ENCODE results near the gene IL9.

The IL9 gene

DNA sequence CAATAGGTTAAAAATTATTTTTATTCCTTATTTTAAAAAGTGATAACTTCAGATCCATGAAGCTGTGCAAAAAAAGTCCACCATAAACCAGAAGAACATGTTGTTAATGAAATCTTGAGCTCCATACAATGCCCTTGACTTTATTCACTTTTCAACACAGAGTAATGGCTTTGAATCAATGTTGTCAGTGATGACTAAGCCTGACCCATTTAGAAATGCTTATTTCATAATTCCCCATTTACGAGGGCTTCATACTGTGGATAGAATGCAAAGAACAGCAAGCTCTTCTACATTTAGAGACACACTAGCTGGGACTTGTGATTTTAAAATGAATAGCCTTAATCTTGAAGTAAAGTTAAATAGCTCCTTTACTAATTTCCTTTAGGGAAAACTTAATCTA lies 25.7 kb upstream of the IL9 start:
- H3K27me3 ChIP-seq: no peaks in the 10 kb centered on the region
- H3K4me1 ChIP-seq: peaks cover 0 to under 1% (median 0%) of the 10 kb centered on the region in 10 experiments; a peak in 1 of 20 replicates
- no peak overlapping the region for H3K4me2 ChIP-seq
- H3K9me3 ChIP-seq (replicated peaks in 1 of 11): no peaks in the 10 kb centered on the region
- no peak for TF ChIP-seq Cebpa-rat (IDR thresholded peaks at IDR 0.05)
- no peak overlapping the region for H3K9ac ChIP-seq
- H3K4me3 ChIP-seq: no peak overlapping the region
- no peaks in the 10 kb centered on the region for H3K36me3 ChIP-seq
- H3K27ac ChIP-seq: no peak overlapping the region
- H4K20me1 ChIP-seq: no peaks in the 10 kb centered on the region

GRCh38 chr5:135920199-135920598 lies 24.6 kb upstream of the IL9 start:
- H4K20me1 ChIP-seq: no peaks in the 10 kb centered on the region
- no peak overlapping the region for H3K4me3 ChIP-seq
- H3K4me1 ChIP-seq: peaks cover 0 to 8% (median 0%) of the 10 kb centered on the region in 10 experiments; a peak in 1 of 20 replicates
- TF ChIP-seq Cebpa-rat (IDR thresholded peaks at IDR 0.05): no peak
- no peak overlapping the region for H3K9ac ChIP-seq
- no peaks in the 10 kb centered on the region for H3K9me3 ChIP-seq (replicated peaks in 1 of 11)
- no peaks in the 10 kb centered on the region for H3K36me3 ChIP-seq
- H3K4me2 ChIP-seq: no peak overlapping the region
- no peaks in the 10 kb centered on the region for H3K27me3 ChIP-seq
- no peak overlapping the region for H3K27ac ChIP-seq

- no peak for TF ChIP-seq Cebpa-rat (IDR thresholded peaks at IDR 0.05)
- no peak overlapping the region for H3K4me2 ChIP-seq
- H3K9ac ChIP-seq: no peak overlapping the region
- no peaks in the 10 kb centered on the region for H3K9me3 ChIP-seq (replicated peaks in 1 of 11)
- H3K4me1 ChIP-seq: peaks cover 0 to 8% (median 0%) of the 10 kb centered on the region in 10 experiments; a peak in 1 of 20 replicates
- H3K27me3 ChIP-seq: no peaks in the 10 kb centered on the region
- no peak overlapping the region for H3K27ac ChIP-seq
- H4K20me1 ChIP-seq: no peaks in the 10 kb centered on the region
- H3K36me3 ChIP-seq: no peaks in the 10 kb centered on the region
- H3K4me3 ChIP-seq: no peak overlapping the region
These were observed 21.1 kb upstream of the IL9 start for GRCh38 chr5:135916638-135917263.

DNA sequence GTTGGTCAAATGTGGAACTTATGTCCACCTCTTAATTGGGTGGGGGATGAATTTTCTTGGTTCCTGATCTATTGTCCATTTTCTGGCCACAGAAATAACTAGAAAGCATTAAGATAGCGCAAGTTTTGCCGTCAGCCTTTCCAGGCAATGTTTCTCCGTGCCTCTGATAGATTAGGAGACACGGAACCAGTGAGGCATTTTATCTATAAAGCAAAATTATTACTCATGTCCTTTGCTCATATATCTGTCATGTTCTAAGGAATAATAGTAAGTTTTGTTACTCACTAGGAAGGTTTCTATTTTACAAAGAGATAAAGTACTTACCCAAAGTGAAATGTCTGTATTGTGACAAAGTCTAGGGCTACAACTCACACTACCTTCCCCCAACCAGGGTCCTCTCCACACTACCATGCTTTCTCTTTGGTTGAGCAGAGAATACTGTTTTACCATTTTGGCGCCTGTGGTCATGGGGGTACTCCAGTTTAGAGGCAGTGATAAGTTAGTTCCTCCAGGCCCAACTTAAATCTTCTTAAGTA lies 19.9 kb upstream of the IL9 start:
- H3K4me1 ChIP-seq: peaks cover 0 to 8% (median 0%) of the 10 kb centered on the region in 10 experiments; a peak in 1 of 20 replicates
- H3K9ac ChIP-seq: no peak overlapping the region
- H3K4me2 ChIP-seq: no peak overlapping the region; a peak in 1 of 22 replicates
- no peaks in the 10 kb centered on the region for H3K27me3 ChIP-seq
- H3K27ac ChIP-seq: no peak overlapping the region
- no peaks in the 10 kb centered on the region for H3K9me3 ChIP-seq (replicated peaks in 1 of 11)
- no peaks in the 10 kb centered on the region for H4K20me1 ChIP-seq
- H3K36me3 ChIP-seq: no peaks in the 10 kb centered on the region
- no peak overlapping the region for H3K4me3 ChIP-seq
- no peak for TF ChIP-seq Cebpa-rat (IDR thresholded peaks at IDR 0.05)

DNA sequence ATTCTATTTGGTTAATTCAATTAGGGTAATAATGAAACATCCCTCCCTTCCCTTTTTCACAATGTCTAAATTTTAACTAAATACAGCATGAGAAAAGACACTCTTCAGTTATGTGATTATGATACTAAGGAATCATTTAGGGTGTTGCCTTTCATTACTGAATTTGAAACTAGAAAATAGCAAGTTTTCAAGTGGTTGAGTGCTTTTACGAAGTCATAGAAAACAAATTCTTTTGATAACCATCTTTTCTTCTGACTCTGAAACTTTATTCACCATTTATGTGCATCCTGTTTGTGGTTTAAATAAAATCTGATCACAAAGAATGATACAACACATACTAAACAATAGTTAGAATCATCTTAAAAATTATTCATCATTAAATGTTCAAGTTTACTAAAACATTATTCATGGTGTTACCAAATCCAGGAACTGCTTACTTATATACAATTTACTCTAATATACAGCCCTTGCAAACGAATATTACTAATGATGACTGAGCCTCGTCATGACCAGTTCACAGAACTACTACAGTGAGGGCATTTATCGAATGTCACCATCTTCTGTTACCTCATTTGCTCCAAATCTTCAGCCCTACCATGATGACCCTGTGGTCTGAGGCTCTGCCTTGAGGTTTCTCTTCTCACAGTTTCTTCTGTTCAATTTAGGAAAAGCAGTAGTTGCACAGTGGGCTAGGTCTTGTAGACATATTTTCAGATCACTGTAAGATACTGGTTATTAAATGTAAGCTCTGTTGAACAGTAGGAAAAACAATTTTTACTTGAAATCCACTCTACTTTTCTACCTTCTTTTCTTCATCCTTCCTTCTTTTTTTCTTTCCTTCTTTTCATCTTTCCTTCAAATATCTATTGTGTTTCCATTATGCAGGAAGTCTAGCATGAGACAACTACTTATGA lies 18.3 kb upstream of the IL9 start:
- H3K27ac ChIP-seq: no peak overlapping the region
- H3K27me3 ChIP-seq: no peaks in the 10 kb centered on the region
- TF ChIP-seq Cebpa-rat (IDR thresholded peaks at IDR 0.05): no peak
- no peak overlapping the region for H3K4me2 ChIP-seq
- H3K9ac ChIP-seq: no peak overlapping the region
- no peak overlapping the region for H3K4me3 ChIP-seq
- H3K36me3 ChIP-seq: no peaks in the 10 kb centered on the region
- H3K9me3 ChIP-seq (replicated peaks in 1 of 11): no peaks in the 10 kb centered on the region
- peaks cover 0 to 8% (median 0%) of the 10 kb centered on the region in 10 experiments; a peak in 1 of 20 replicates for H3K4me1 ChIP-seq
- H4K20me1 ChIP-seq: no peaks in the 10 kb centered on the region

DNA sequence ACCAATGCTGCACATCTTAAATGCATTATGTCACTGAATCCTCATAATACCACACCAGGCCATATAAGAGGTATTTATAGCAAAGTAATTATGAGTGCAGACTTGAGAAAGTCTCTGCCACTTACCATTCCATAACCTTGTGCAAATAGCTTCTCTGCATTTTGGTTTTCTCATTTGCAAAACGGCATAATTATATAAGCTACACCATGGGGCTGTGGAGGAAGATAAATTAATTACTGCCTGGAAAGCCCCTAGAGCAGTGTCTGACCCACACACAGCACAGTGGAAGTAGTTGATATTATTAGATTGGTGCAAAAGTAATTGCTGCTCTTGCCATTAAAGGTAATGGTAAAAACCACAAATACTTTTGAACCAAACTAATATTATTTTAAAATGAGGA lies 9.5 kb upstream of the IL9 start:
- Histone ChIP-seq H4K20me1 (no peaks in the 10 kb centered on the region), H3K27ac (no peak overlapping the region), H3K4me3 (no peak overlapping the region), H3K27me3 (no peaks in the 10 kb centered on the region), H3K9me3 (replicated peaks in 1 of 11) (no peaks in the 10 kb centered on the region), H3K4me1 (no peaks in the 10 kb centered on the region), H3K36me3 (no peaks in the 10 kb centered on the region), H3K9ac (no peak overlapping the region), H3K4me2 (no peak overlapping the region)
- no peak for TF ChIP-seq Cebpa-rat (IDR thresholded peaks at IDR 0.05)

DNA sequence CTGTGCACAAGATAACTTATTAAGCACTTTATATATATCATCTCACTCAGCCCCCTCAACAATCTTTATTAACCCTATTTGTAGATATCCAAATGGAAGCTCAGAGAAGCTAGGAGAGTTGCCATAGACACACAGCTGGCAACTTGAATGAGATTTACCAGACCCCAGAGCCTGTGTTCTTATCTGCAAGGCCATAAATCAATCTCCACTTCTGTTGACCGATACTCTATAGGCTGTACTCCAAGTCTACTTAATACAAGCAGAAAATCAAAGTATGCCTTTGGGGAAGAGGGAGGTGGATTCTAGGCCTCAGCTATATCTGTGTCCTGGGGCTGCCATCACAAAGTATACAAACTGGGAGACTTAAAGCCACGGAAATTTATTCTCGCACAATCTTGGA lies 6.0 kb upstream of the IL9 start:
- no peaks in the 10 kb centered on the region for H3K4me1 ChIP-seq
- no peaks in the 10 kb centered on the region; a peak in 1 of 22 replicates for H3K27me3 ChIP-seq
- H3K4me2 ChIP-seq: no peak overlapping the region
- no peaks in the 10 kb centered on the region for H3K36me3 ChIP-seq
- TF ChIP-seq Cebpa-rat (IDR thresholded peaks at IDR 0.05): no peak
- no peak overlapping the region for H3K27ac ChIP-seq
- no peak overlapping the region for H3K4me3 ChIP-seq
- no peaks in the 10 kb centered on the region for H3K9me3 ChIP-seq (replicated peaks in 1 of 11)
- H3K9ac ChIP-seq: no peak overlapping the region
- no peaks in the 10 kb centered on the region for H4K20me1 ChIP-seq

DNA sequence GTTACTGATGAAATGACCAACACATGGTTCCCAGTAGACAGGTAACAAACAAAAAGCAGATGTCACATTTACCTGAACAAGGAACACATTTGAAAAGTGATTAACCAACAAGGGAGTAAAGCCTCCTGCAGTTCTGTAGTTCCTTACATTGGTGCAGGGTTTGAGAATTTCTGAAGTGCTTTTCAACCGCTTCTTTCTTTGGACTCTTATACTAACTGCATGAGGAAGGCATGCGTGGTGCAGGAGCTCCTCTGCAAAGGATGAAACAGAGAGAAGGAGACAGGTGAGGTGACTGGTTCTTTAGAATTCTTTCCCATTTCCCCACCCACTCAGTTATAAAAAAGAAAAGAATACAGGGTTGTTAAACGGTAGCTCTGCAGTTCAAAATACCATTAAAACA lies 4.6 kb upstream of the IL9 start:
- Histone ChIP-seq H3K4me1 (no peaks in the 10 kb centered on the region), H3K27ac (no peak overlapping the region), H3K27me3 (no peaks in the 10 kb centered on the region; a peak in 1 of 22 replicates), H4K20me1 (no peaks in the 10 kb centered on the region), H3K4me3 (no peak overlapping the region), H3K9me3 (replicated peaks in 1 of 11) (no peaks in the 10 kb centered on the region), H3K9ac (no peak overlapping the region), H3K4me2 (no peak overlapping the region), H3K36me3 (no peaks in the 10 kb centered on the region)
- TF ChIP-seq Cebpa-rat (IDR thresholded peaks at IDR 0.05): no peak

GRCh38 chr5:135898651-135899050 lies 3.0 kb upstream of the IL9 start:
- H3K27ac ChIP-seq: no peak overlapping the region
- no peaks in the 10 kb centered on the region for H3K4me1 ChIP-seq
- no peaks in the 10 kb centered on the region for H4K20me1 ChIP-seq
- TF ChIP-seq Cebpa-rat (IDR thresholded peaks at IDR 0.05): no peak
- no peak overlapping the region for H3K4me3 ChIP-seq
- no peaks in the 10 kb centered on the region for H3K9me3 ChIP-seq (replicated peaks in 1 of 11)
- no peak overlapping the region for H3K9ac ChIP-seq
- no peaks in the 10 kb centered on the region for H3K36me3 ChIP-seq
- no peaks in the 10 kb centered on the region; a peak in 1 of 22 replicates for H3K27me3 ChIP-seq
- no peak overlapping the region for H3K4me2 ChIP-seq

All from BLaER1 treated with 17β-estradiol and CSF1 and Interleukin-3, amounts not matched to agents 10 nM and 100 nM (cell line).